WTC11 (cell line): ENCODE data around the gene MBP. TPM values are rescaled to one million over a fixed set of nuclear protein-coding genes. Genes with fewer than 3 reads are reported as not detected.

Source experiments
- ATAC-seq: fragments of 200-7000 bp; cut with Tn5 transposase; 2 replicates; pipeline ENCODE4 v1.10.0; 2021; ENCODE audit warnings: mild to moderate bottlenecking, moderate library complexity
- CTCF ChIA-PET: fragments of 300-600 bp; sonication (Branson Sonifier 250); formaldehyde crosslinking; loops from one replicate; lab custom pipeline; 2021; ENCODE audit warnings: antibody characterized with exemption; lab: Charles Lee
- POLR2A ChIA-PET: fragments of 350-600 bp; sonication (Branson Sonifier 250); formaldehyde crosslinking; loops from one replicate; lab custom pipeline; 2021; ENCODE audit warnings: antibody characterized with exemption; lab: Charles Lee
- DNase-seq: peaks from one replicate; pipeline ENCODE4 v3.0.0; 2021; ENCODE audit warnings: low spot score
- H3K27ac Mint-ChIP-seq: 2 replicates; pipeline ENCODE4 v1.8.0; 2021; ENCODE audit warnings: mixed read lengths
- H3K27me3 Mint-ChIP-seq: 2 replicates; pipeline ENCODE4 v1.8.0; 2021; ENCODE audit warnings: low read depth, mild to moderate bottlenecking, moderate library complexity, mixed read lengths
- H3K36me3 Mint-ChIP-seq: 2 replicates; pipeline ENCODE4 v1.8.0; 2021; ENCODE audit warnings: mixed read lengths
- H3K4me1 Mint-ChIP-seq: 2 replicates; pipeline ENCODE4 v1.8.0; 2022; ENCODE audit warnings: mixed read lengths
- H3K4me3 Mint-ChIP-seq: 2 replicates; pipeline ENCODE4 v1.8.0; 2021; ENCODE audit warnings: mild to moderate bottlenecking, moderate library complexity, mixed read lengths
- H3K9me3 Mint-ChIP-seq: 2 replicates; pipeline ENCODE4 v1.8.0; 2021; ENCODE audit warnings: mixed read lengths
- AR ChIP-seq: fragments of 250-450 bp; sonication (Bioruptor Pico); IDR thresholded peaks from 2 replicates; pipeline ENCODE4 v1.9.0; 2021; ENCODE audit warnings: mild to moderate bottlenecking
- ATF1 ChIP-seq: sonication (generic); formaldehyde crosslinking; IDR thresholded peaks from 2 replicates; pipeline ENCODE4 v1.8.1; 2023; ENCODE audit warnings: mild to moderate bottlenecking, moderate library complexity, missing genetic modification reagents
- CBFB ChIP-seq: sonication (generic); formaldehyde crosslinking; IDR thresholded peaks from 2 replicates; pipeline ENCODE4 v1.8.1; 2022; ENCODE audit warnings: mild to moderate bottlenecking, low read depth, missing genetic modification reagents
- E2F1 ChIP-seq: sonication (generic); formaldehyde crosslinking; IDR thresholded peaks from 2 replicates; pipeline ENCODE4 v1.8.0; 2022; ENCODE audit warnings: mild to moderate bottlenecking, missing genetic modification reagents
- FOXJ3 ChIP-seq: sonication (generic); formaldehyde crosslinking; IDR thresholded peaks from 2 replicates; pipeline ENCODE4 v1.9.0; 2021; ENCODE audit warnings: missing genetic modification reagents, mild to moderate bottlenecking, borderline replicate concordance
- FOXK1 ChIP-seq: sonication (generic); formaldehyde crosslinking; IDR thresholded peaks from 2 replicates; pipeline ENCODE4 v1.8.0; 2022; ENCODE audit warnings: mild to moderate bottlenecking, moderate library complexity, missing genetic modification reagents
- FOXP1 ChIP-seq: sonication (generic); formaldehyde crosslinking; IDR thresholded peaks from 2 replicates; pipeline ENCODE4 v1.8.0; 2022; ENCODE audit warnings: missing genetic modification reagents, mild to moderate bottlenecking, moderate library complexity, borderline replicate concordance
- GRHL2 ChIP-seq: fragments of 250-450 bp; sonication (Bioruptor Pico); IDR thresholded peaks from 2 replicates; pipeline ENCODE4 v1.8.0; 2022; ENCODE audit warnings: mild to moderate bottlenecking, moderate library complexity; ENCODE audit not compliant: insufficient replicate concordance, severe bottlenecking
- MAX ChIP-seq: sonication (generic); formaldehyde crosslinking; IDR thresholded peaks from 2 replicates; pipeline ENCODE4 v1.8.0; 2022; ENCODE audit warnings: mild to moderate bottlenecking, missing genetic modification reagents
- NFYB ChIP-seq: sonication (generic); formaldehyde crosslinking; conservative IDR thresholded peaks from 2 replicates; pipeline ENCODE4 v1.8.0; 2022; ENCODE audit warnings: low read depth, missing genetic modification reagents
- TP53 ChIP-seq: sonication (generic); formaldehyde crosslinking; IDR thresholded peaks from 2 replicates; pipeline ENCODE4 v1.8.1; 2023; ENCODE audit warnings: mild to moderate bottlenecking, missing genetic modification reagents
- ZNF281 ChIP-seq: sonication (generic); formaldehyde crosslinking; IDR thresholded peaks from 2 replicates; pipeline ENCODE4 v1.8.0; 2023; ENCODE audit warnings: mild to moderate bottlenecking, missing genetic modification reagents
- ZNF416 ChIP-seq: fragments of 250-450 bp; sonication (Bioruptor Pico); IDR thresholded peaks from 2 replicates; pipeline ENCODE4 v1.9.0; 2021; ENCODE audit warnings: mild to moderate bottlenecking, inconsistent platforms
- ZNF671 ChIP-seq: fragments of 250-450 bp; sonication (Bioruptor Pico); IDR thresholded peaks from 2 replicates; pipeline ENCODE4 v1.8.0; 2021; ENCODE audit warnings: mild to moderate bottlenecking
- total RNA-seq: library from RNA; stranded (reverse); gene quantifications from 3 replicates; pipeline ENCODE4 v1.2.3, GENCODE V29; 2021
- TF ChIP-seq, protein P1 (sequence below): sonication (generic); formaldehyde crosslinking; IDR thresholded peaks from 2 replicates; pipeline ENCODE4 v1.8.1; 2022; ENCODE audit warnings: missing genetic modification reagents, borderline replicate concordance
- TF ChIP-seq, protein P2 (sequence below): sonication (generic); formaldehyde crosslinking; IDR thresholded peaks from 2 replicates; pipeline ENCODE4 v1.8.1; 2022; ENCODE audit warnings: mild to moderate bottlenecking, moderate library complexity, missing genetic modification reagents
- TF ChIP-seq, protein P3 (sequence below): sonication (generic); formaldehyde crosslinking; IDR thresholded peaks from 2 replicates; pipeline ENCODE4 v1.8.1; 2023; ENCODE audit warnings: mild to moderate bottlenecking, missing genetic modification reagents, borderline replicate concordance
- TF ChIP-seq, protein P4 (sequence below): sonication (generic); formaldehyde crosslinking; IDR thresholded peaks from 2 replicates; pipeline ENCODE4 v1.8.0; 2022; ENCODE audit warnings: missing genetic modification reagents

MBP gene
- total RNA-seq, 1 experiment from 2014 or later, result 19.6 TPM

GRCh38 chr18:77053616-77054287, 78.8 kb downstream of the MBP start (continued):
- TF ChIP-seq, protein P1, sequence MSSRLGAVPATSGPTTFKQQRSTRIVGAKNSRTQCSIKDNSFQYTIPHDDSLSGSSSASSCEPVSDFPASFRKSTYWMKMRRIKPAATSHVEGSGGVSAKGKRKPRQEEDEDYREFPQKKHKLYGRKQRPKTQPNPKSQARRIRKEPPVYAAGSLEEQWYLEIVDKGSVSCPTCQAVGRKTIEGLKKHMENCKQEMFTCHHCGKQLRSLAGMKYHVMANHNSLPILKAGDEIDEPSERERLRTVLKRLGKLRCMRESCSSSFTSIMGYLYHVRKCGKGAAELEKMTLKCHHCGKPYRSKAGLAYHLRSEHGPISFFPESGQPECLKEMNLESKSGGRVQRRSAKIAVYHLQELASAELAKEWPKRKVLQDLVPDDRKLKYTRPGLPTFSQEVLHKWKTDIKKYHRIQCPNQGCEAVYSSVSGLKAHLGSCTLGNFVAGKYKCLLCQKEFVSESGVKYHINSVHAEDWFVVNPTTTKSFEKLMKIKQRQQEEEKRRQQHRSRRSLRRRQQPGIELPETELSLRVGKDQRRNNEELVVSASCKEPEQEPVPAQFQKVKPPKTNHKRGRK (CRISPR knock-in tag), result no peak
- TF ChIP-seq, protein P2, sequence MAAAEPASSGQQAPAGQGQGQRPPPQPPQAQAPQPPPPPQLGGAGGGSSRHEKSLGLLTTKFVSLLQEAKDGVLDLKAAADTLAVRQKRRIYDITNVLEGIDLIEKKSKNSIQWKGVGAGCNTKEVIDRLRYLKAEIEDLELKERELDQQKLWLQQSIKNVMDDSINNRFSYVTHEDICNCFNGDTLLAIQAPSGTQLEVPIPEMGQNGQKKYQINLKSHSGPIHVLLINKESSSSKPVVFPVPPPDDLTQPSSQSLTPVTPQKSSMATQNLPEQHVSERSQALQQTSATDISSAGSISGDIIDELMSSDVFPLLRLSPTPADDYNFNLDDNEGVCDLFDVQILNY (CRISPR knock-in tag), result no peak
- TF ChIP-seq CBFB (CRISPR knock-in tag) (no peak), MAX (CRISPR knock-in tag) (no peak), FOXP1 (CRISPR knock-in tag) (no peak), E2F1 (CRISPR knock-in tag) (no peak), ATF1 (no peak)
- TF ChIP-seq, protein P3, sequence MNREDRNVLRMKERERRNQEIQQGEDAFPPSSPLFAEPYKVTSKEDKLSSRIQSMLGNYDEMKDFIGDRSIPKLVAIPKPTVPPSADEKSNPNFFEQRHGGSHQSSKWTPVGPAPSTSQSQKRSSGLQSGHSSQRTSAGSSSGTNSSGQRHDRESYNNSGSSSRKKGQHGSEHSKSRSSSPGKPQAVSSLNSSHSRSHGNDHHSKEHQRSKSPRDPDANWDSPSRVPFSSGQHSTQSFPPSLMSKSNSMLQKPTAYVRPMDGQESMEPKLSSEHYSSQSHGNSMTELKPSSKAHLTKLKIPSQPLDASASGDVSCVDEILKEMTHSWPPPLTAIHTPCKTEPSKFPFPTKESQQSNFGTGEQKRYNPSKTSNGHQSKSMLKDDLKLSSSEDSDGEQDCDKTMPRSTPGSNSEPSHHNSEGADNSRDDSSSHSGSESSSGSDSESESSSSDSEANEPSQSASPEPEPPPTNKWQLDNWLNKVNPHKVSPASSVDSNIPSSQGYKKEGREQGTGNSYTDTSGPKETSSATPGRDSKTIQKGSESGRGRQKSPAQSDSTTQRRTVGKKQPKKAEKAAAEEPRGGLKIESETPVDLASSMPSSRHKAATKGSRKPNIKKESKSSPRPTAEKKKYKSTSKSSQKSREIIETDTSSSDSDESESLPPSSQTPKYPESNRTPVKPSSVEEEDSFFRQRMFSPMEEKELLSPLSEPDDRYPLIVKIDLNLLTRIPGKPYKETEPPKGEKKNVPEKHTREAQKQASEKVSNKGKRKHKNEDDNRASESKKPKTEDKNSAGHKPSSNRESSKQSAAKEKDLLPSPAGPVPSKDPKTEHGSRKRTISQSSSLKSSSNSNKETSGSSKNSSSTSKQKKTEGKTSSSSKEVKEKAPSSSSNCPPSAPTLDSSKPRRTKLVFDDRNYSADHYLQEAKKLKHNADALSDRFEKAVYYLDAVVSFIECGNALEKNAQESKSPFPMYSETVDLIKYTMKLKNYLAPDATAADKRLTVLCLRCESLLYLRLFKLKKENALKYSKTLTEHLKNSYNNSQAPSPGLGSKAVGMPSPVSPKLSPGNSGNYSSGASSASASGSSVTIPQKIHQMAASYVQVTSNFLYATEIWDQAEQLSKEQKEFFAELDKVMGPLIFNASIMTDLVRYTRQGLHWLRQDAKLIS (CRISPR knock-in tag), result no peak

DNA sequence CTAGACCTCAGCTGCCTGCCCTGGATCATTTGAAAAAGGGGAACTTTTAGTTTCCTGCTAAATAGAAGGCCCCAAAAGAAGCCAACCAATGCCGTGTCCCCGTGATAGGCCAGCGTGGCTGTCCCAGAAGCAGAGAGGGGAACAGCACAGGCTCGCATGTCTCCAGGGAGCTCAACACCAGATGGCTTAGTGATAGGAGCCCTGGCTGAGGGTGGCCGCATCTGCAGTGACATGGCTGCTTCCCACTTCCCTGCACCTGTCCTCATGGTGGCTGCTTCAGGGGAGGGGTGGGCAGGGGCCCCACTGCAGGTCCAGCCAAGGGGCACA, 79.6 kb downstream of the MBP start:
- Mint-ChIP-seq H3K27me3 (no peaks in the 10 kb centered on the region), H3K4me1 (peaks cover 40% of the 10 kb centered on the region), H3K27ac (no peak overlapping the region), H3K36me3 (no peaks in the 10 kb centered on the region), H3K9me3 (no peaks in the 10 kb centered on the region), H3K4me3 (no peak overlapping the region)
- DNase-seq (no peak), ATAC-seq (no peak)
- ChIA-PET POLR2A (no interaction called here), CTCF (interaction anchor here (0.7 to 1.7 kb wide), 2 partner anchors 53 to 79 kb away, joined by 3 to 7 read pairs; no protein-coding TSS in a partner anchor)
- TF ChIP-seq GRHL2 (CRISPR knock-in tag) (no peak), NFYB (CRISPR knock-in tag) (no peak), TP53 (CRISPR knock-in tag) (no peak), ZNF671 (no peak), ZNF281 (no peak), AR (CRISPR knock-in tag) (no peak), FOXK1 (CRISPR knock-in tag) (no peak), ZNF416 (no peak), FOXJ3 (CRISPR knock-in tag) (no peak)
- TF ChIP-seq, protein P4, sequence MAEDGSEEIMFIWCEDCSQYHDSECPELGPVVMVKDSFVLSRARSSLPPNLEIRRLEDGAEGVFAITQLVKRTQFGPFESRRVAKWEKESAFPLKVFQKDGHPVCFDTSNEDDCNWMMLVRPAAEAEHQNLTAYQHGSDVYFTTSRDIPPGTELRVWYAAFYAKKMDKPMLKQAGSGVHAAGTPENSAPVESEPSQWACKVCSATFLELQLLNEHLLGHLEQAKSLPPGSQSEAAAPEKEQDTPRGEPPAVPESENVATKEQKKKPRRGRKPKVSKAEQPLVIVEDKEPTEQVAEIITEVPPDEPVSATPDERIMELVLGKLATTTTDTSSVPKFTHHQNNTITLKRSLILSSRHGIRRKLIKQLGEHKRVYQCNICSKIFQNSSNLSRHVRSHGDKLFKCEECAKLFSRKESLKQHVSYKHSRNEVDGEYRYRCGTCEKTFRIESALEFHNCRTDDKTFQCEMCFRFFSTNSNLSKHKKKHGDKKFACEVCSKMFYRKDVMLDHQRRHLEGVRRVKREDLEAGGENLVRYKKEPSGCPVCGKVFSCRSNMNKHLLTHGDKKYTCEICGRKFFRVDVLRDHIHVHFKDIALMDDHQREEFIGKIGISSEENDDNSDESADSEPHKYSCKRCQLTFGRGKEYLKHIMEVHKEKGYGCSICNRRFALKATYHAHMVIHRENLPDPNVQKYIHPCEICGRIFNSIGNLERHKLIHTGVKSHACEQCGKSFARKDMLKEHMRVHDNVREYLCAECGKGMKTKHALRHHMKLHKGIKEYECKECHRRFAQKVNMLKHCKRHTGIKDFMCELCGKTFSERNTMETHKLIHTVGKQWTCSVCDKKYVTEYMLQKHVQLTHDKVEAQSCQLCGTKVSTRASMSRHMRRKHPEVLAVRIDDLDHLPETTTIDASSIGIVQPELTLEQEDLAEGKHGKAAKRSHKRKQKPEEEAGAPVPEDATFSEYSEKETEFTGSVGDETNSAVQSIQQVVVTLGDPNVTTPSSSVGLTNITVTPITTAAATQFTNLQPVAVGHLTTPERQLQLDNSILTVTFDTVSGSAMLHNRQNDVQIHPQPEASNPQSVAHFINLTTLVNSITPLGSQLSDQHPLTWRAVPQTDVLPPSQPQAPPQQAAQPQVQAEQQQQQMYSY, result no peak
